DND-41 (cell line): ENCODE measurements around the gene HYCC1.
"Not testable (repeated sequence)": the region's sequence is repeated elsewhere in the genome, so short reads cannot be mapped to it uniquely, and the experiment has no call there.

Experiments used
- EZH2 ChIP-seq: IDR thresholded peaks from 3 replicates; pipeline ENCODE4 v1.6.1; 2012; ENCODE audit warnings: borderline replicate concordance, low read depth, mild to moderate bottlenecking, moderate library complexity, low read length, inconsistent platforms; ENCODE audit not compliant: severe bottlenecking
- TF ChIP-seq, protein P1 (sequence below): IDR thresholded peaks from 2 replicates; pipeline ENCODE4 v1.5.1; 2012; ENCODE audit warnings: borderline replicate concordance, low read length, moderate library complexity, mild to moderate bottlenecking; ENCODE audit not compliant: poor library complexity, severe bottlenecking; ENCODE audit errors: extremely low read depth

- not testable (repeated sequence) for TF ChIP-seq EZH2
- TF ChIP-seq, protein P1, sequence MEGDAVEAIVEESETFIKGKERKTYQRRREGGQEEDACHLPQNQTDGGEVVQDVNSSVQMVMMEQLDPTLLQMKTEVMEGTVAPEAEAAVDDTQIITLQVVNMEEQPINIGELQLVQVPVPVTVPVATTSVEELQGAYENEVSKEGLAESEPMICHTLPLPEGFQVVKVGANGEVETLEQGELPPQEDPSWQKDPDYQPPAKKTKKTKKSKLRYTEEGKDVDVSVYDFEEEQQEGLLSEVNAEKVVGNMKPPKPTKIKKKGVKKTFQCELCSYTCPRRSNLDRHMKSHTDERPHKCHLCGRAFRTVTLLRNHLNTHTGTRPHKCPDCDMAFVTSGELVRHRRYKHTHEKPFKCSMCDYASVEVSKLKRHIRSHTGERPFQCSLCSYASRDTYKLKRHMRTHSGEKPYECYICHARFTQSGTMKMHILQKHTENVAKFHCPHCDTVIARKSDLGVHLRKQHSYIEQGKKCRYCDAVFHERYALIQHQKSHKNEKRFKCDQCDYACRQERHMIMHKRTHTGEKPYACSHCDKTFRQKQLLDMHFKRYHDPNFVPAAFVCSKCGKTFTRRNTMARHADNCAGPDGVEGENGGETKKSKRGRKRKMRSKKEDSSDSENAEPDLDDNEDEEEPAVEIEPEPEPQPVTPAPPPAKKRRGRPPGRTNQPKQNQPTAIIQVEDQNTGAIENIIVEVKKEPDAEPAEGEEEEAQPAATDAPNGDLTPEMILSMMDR: not testable (repeated sequence)
Observed at GRCh38 chr7:23039674-23040073, 25.7 kb upstream of the HYCC1 start.
